HG03354 (cell line): ENCODE data around the gene TXNL4A.

Source experiments
- ATAC-seq: cut with Tn5 transposase; IDR thresholded peaks from one replicate; pipeline ENCODE4 v1.9.1; 2021; ENCODE audit warnings: mild to moderate bottlenecking; ENCODE audit not compliant: unreplicated experiment, poor library complexity, severe bottlenecking

The TXNL4A gene

DNA sequence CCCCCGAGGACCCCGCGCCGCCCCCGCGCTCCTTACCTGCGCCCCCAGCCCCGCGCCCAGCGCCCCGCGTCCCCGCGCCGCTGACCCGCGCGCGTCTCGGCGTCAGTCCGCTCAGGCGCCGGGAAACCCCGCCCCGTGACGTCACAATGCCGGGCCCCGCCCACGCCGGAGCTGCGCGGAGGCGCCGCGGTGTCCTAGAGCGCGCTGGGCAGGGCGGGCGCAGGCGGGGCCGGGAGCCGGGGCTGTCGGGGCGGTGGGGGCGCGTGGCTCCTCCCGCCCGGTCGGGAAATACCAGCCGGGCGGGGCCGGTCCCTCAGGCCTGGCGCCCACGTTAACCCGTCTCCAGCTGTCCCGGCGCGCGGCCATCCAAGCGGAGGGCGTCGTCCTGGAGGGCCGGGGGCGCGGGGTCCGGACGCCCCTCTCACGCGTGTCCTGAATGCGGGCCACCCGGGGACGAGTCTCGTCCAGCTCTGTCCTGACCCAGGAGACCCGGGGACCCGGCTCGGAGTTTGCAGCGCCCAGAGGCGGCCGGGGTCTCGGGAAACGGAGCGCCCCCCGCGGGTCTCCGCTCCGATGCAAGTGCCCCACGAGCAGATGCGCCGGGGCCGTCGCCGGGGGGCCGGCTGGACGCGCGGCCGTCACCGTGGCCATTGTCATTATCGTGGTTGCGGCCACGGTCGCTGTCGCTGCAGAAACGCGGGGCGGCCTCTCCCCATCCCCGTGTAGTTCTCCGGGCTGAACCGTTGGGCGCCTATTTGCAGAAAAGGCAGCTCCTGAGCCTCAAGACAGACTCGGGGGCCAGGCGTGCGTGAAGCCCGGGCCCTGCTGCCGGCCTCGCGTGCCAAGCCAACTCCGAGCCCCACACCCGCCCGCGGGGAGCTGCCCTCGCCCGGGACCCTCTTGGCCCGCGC lies 36.6 kb downstream of the TXNL4A start, which contains the start of gene SLC66A2:
SLC66A2 (minus strand) TSS at position 109 of the 911 bp plus-strand sequence. CDS start 727 bp downstream, outside the sequence.
- ATAC-seq: peak; percentile 81

GRCh38 chr18:79950515-79951341 lies 37.6 kb downstream of the TXNL4A start:
- ATAC-seq: peak; percentile 42

DNA sequence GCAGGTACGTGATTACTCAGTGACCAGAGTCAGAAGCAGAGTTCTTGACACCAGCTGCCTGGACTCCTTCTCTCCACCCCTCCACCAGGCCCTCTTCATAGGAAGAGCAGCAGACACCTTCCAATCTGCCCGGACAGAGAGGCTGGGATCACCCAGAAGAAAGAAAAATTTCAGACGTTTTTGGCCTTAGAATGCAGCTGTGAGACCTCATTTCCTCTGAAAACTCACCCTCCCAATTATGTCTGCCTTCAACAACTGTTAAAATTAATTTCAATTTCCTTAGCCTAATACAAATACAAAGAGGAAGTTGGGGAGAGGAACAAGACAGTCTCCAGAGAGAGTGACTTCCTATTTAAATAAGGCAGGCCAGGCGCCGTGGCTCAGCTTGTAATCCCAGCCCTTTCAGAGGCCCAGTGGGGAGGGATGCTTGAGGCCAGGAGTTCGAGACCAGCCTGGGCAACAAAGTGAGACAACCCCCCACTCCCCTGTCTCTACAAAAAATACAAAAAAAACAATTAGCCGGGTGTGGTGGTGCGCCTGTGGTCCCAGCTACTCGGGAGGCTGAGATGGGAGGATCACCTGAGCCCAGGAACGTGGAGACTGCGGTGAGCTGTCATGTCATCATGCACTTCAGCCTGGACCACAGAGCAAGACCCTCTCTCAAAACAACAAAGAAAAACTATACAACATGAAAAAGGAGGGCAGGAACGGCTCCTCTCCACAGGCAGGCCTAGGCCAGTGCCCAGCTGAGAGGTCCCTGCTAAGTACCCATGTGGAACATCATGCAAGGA lies 38.5 kb downstream of the TXNL4A start:
- ATAC-seq: no peak

DNA sequence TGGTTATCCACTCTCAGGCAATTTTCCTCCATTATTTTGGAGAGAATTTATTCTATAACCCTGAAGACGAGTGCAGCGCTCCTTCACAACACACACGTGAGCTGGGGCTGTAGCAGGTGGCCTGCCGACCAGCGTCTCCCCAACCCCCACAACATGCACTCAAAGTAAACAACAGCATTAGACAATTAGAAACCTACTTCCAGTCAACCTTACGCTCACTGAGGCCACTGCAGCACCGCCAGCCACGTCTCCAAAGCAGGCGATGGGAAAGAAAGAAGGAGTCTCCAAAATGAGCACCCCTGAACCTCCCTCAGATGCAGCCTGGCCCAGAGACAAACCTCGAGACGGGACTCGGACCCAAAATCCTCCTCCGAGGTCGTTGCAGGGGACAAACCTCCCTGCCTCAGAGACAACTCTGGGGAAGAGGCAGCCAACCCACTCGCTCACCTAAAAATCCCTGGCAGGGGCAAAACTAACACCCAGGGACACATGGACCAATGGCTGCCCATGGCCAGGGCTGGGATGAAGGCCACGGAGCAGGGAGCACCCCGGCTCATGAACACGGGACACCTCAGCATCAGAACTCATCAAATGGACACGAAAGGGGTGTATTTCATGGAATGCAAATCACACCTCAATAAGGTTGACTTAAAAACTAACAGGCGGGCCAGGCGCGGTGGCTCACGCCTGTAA lies 39.5 kb downstream of the TXNL4A start:
- no peak for ATAC-seq

DNA sequence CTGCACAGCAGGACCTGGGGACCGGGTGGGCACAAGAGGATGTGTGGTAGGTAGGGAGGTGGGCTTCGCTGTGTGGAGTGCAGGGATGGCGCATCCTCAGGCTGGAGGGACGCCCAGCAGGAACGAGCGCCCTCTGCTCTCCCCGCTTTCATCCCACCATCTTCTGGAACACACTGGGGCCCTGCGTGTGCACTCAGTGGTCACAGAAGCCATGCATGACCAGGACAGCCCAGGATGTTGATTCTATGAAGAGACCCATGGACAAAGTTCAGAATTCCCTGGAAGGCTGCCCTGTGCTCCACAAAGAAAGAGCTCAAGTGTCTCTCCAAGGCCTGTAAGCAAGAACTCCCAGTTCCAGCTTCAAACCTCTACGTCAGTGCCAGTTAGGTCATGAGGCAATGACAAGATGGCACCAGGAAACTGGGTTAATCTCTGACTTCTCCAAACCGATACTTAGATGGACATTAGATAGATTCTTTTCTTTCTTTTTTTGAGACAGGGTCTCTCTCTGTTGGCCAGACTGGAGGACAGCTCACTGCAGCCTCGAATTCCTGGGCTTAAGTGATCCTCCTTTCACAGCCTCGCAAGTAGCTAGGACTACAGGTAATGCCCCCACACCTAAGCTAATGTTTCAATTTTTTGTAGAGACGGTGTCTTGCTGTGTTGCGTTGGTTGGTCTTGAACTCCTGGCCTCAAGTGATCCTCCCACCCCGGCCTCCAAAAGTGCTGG lies 40.3 kb downstream of the TXNL4A start:
- no peak for ATAC-seq

- ATAC-seq: no peak
Measured at GRCh38 chr18:79947054-79947755, 41.2 kb downstream of the TXNL4A start.

DNA sequence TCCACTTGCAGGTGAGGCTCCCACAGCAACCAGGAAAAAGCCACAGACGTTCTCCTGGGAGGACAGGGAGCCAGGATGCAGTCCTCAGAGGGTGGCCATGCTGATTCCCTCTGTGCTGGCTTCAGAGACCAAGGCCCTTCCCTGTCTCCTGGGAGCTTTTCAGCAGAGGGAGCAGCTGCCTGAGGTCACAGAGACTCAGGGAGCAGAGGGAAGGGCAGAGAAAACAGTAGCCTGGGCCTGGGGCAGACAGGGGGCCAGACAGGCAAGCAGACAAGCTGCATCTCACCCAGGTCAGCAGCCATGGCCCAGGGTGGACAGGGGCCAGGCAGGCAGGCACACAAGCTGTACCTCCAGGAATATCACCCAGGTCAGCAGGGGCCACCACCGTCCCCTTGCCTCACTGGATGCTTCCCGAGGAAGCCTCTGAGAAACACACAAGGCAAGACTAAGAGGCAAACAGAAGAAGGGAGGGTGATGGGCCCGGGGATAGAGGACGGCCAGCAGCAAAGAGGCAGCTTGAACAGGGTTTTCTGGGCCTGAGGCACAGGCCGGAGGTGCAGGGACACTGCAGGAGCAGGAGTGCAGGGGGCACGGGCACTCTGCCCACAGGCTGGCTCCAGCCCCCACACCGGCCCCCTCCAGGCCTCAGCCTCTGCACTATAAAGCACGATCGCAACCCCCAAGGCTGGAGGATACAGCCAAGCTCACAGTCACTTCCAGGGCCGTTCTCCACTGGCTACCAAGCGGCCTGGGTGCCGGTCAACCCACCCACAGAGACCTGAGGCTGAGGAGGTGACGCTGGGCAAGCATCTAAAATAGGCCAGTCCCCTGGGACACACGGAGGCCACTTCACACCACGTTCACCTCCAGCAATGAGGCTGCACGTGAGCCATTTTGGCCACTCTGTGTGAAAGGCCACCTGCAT lies 43.0 kb downstream of the TXNL4A start:
- no peak for ATAC-seq

GRCh38 chr18:79944746-79945117 lies 43.6 kb downstream of the TXNL4A start:
- no peak for ATAC-seq

- ATAC-seq: no peak
Measured at GRCh38 chr18:79944126-79944731, 44.1 kb downstream of the TXNL4A start.

DNA sequence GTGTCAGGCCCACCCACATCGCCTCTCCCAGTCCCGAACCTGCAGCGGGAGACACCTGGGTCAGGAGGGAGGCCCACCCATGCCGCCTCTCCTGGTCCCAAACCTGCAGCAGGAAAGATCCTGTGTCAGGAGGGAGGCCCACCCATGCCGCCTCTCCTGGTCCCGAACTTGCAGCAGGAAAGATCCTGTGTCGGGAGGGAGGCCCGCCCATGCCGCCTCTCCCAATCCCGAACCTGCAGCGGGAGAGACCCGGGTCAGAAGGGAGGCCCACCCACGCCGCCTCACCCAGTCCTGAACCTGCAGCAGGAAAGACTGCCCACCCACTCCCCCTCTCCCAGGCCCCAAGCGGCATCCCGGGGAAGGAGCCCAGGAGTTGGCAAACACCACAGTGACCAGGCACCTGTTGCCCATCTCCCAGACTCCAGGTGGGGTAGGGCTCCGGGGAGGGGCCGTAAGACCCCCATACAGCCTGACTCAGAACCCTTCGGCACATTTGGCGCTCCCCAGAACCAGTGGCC lies 44.7 kb downstream of the TXNL4A start:
- ATAC-seq: no peak

- ATAC-seq: no peak
Measured at GRCh38 chr18:79942786-79943607, 45.4 kb downstream of the TXNL4A start.

- ATAC-seq: no peak
Measured at GRCh38 chr18:79942211-79942610, 46.2 kb downstream of the TXNL4A start.

- ATAC-seq: no peak
Measured at GRCh38 chr18:79941473-79942119, 46.8 kb downstream of the TXNL4A start.

GRCh38 chr18:79940814-79941472 lies 47.4 kb downstream of the TXNL4A start:
- ATAC-seq: no peak
